Spleen (tissue), 11 donors: Measurements from ENCODE around the gene SPDYE3. TPM values are rescaled to one million over a fixed set of nuclear protein-coding genes. Genes with fewer than 3 reads are reported as not detected.
A peak's percentile ranks its signal among the peaks of the same experiment; 100 is the strongest.
"Not testable (repeated sequence)": the region's sequence is repeated elsewhere in the genome, so short reads cannot be mapped to it uniquely, and the experiment has no call there.

Experiments
- DNase-seq: peaks from one replicate; pipeline ENCODE4 v3.0.0-alpha.2; 2020
- H3K27ac ChIP-seq, 8 donors: fragments of 200-600 bp; sonication (generic) in 7 of 8; 1 replicate in 4 of 8; 2 replicates in 4 of 8; pipeline versions ENCODE4 v1.5.0 to v1.8.0; 2016 to 2021; ENCODE audit warnings: inconsistent platforms in 4 of 8, mild to moderate bottlenecking in 4 of 8, moderate library complexity in 1 of 8
- H3K27me3 ChIP-seq, 7 donors: fragments of 200-600 bp; sonication (generic) in 6 of 7; replicated peaks in 1 of 7; 1 replicate in 4 of 7; 2 replicates in 3 of 7; pipeline versions ENCODE4 v1.5.0 to v1.8.0; 2016 to 2021; ENCODE audit warnings: inconsistent platforms in 3 of 7, mild to moderate bottlenecking in 1 of 7
- H3K36me3 ChIP-seq, 6 donors: fragments of 200-600 bp; sonication (generic) in 5 of 6; 1 replicate in 4 of 6; 2 replicates in 2 of 6; pipeline versions ENCODE4 v1.5.0 to v1.8.0; 2016 to 2021; ENCODE audit warnings: inconsistent platforms in 2 of 6
- H3K4me1 ChIP-seq, 6 donors: fragments of 200-600 bp; sonication (generic) in 5 of 6; 1 replicate in 3 of 6; 2 replicates in 3 of 6; pipeline versions ENCODE4 v1.5.0 to v1.8.0; 2016 to 2021; ENCODE audit warnings: inconsistent platforms in 3 of 6
- H3K4me3 ChIP-seq, 8 donors: fragments of 200-600 bp; sonication (generic) in 7 of 8; 1 replicate in 4 of 8; 2 replicates in 4 of 8; pipeline versions ENCODE4 v1.5.0 to v1.8.0; 2016 to 2021; ENCODE audit warnings: inconsistent platforms in 4 of 8, mild to moderate bottlenecking in 4 of 8, moderate library complexity in 2 of 8
- H3K9me3 ChIP-seq, 8 donors: fragments of 200-600 bp; sonication (generic) in 7 of 8; 1 replicate in 4 of 8; 2 replicates in 4 of 8; pipeline versions ENCODE4 v1.5.0 to v1.8.0; 2016 to 2021; ENCODE audit warnings: inconsistent platforms in 4 of 8
- POLR2A ChIP-seq, 3 donors: fragments of 450-650 bp; IDR thresholded peaks; one replicate each; pipeline ENCODE4 v1.5.1; 2017; ENCODE audit warnings: antibody characterized with exemption in 3 of 3, mild to moderate bottlenecking in 1 of 3
- POLR2AphosphoS5 ChIP-seq, 3 donors: sonication (generic); formaldehyde crosslinking; IDR thresholded peaks; one replicate each; pipeline ENCODE4 v1.5.1; 2017; ENCODE audit warnings: antibody characterized with exemption in 3 of 3
- WGBS, 5 donors: extraction: QIAGEN DNeasy Blood & Tissue Kit in 3 of 5; methylation state at CpG; one replicate each; pipeline versions ENCODE4 v1.1.5 to v1.1.7; 2013 to 2018; 5-methylcytosine and 5-hydroxymethylcytosine counted together
- intact Hi-C: fragments of 100-400 bp; cut with DNase I; formaldehyde crosslinking; loops from one replicate; pipeline ENCODE4 v1.15.0; 2023; ENCODE audit warnings: low total_unique reads
- polyA plus RNA-seq, 3 donors: library from polyadenylated mRNA; stranded (reverse); fragments of 200-250 nt; gene quantifications; one replicate each; pipeline ENCODE4 v1.2.1, GENCODE V29; 2013
- total RNA-seq, 7 donors: library from RNA; depleted of rRNA in 3 of 7; stranded (reverse); fragments of >200 nt in 3 of 7; fragmentation: NEBNext Ultra II Directional in 4 of 7; extraction: Animal tissue kit (Norgen Biotek cat#: 25700) in 4 of 7; gene quantifications; one replicate each; pipeline versions ENCODE4 v1.1.0 to v1.2.1, GENCODE V29; 2016 to 2021
- TF ChIP-seq, protein P1 (sequence below), 11 experiments: fragments of 200-600 bp in 7 of 11; fragments of 450-650 bp in 4 of 11; sonication (generic) in 4 of 11; IDR thresholded peaks in 8 of 11; conservative IDR thresholded peaks in 3 of 11; 1 replicate in 7 of 11; 2 replicates in 4 of 11; pipeline versions ENCODE4 v1.4.0 to v1.8.0; 2016 to 2021; ENCODE audit warnings: antibody characterized with exemption in 11 of 11, inconsistent platforms in 4 of 11, mild to moderate bottlenecking in 1 of 11
- donor health status: healthy with polysubstance abuse.
- donor health status: DM: no; HTN: no; CAD: no; lungs with moderate emphysema.
- donor health status: DM: no; HTN: no; CAD: no.
- donor health status: Bipolar disorder and iron deficiency.
- donor health status: healthy.
- donor health status: DM: no; HTN: no; CAD: no.
- donor health status: DM: yes; HTN: yes; CAD: no.

SPDYE3 gene
- total and polyA plus RNA-seq, 10 donors: 0.09 to 0.22 (median 0.15) TPM; not detected in 7

DNA sequence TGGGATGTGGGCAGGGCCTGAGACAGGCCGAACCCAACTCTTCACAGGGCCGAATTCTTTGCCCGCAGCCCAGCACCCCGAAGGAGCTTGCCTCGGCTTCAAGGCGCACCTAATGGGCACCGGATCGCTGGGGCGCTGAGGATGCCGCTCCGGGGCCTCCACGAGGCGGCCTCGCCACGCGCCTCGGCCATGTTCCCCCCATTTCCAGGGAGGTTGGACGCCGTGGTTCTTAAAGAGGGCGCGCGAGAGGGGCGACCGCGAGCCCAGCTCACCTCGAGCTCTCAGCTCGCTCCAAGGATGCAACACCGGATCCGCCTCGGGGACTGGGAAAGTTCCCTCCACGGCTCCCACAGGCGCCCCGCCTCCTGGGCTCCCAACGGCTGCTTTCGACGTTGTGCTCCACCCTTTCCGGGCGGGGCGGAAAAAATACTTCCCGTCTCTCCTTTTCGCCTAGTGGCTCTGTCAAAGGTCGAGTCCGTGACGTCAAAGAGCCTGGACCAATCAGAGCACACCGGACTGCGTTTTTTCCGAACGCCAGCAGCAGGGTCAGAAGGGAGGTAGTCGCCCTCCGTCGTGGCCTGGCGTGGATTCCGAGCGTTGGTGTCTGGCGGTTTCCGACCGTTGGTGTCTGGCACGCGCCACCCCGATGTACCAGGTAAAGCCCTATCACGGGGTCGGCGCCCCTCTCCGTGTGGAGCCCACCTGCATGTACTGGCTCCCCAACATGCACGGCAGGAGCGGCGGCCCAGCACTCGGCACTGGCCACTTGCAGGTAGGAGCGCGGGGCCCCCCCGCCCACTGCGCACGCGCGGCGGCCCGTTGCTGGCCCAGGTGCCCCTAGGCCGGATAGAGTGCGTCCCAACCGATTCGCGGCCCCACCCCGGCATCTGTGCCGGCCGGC lies 28.3 kb downstream of the SPDYE3 start:
- H3K9me3 ChIP-seq, H3K27me3 ChIP-seq, intact Hi-C loops: not testable (repeated sequence)
- WGBS, 5 donors: 0 to 1% (median 0%) methylated on average over 25 to 83 of the region's 85 CpGs
- Histone ChIP-seq H3K36me3 (peaks cover 0 to 42% (median 12%) of the 10 kb centered on the region in 6 donors), H3K27ac (peak overlapping the region; percentile 94 to 99 (median 97)), H3K4me3 (peak overlapping the region; percentile 60 to 91 (median 80)), H3K4me1 (peaks cover 9 to 48% (median 25%) of the 10 kb centered on the region in 6 donors)
- TF ChIP-seq, protein P1, sequence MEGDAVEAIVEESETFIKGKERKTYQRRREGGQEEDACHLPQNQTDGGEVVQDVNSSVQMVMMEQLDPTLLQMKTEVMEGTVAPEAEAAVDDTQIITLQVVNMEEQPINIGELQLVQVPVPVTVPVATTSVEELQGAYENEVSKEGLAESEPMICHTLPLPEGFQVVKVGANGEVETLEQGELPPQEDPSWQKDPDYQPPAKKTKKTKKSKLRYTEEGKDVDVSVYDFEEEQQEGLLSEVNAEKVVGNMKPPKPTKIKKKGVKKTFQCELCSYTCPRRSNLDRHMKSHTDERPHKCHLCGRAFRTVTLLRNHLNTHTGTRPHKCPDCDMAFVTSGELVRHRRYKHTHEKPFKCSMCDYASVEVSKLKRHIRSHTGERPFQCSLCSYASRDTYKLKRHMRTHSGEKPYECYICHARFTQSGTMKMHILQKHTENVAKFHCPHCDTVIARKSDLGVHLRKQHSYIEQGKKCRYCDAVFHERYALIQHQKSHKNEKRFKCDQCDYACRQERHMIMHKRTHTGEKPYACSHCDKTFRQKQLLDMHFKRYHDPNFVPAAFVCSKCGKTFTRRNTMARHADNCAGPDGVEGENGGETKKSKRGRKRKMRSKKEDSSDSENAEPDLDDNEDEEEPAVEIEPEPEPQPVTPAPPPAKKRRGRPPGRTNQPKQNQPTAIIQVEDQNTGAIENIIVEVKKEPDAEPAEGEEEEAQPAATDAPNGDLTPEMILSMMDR (IDR thresholded peaks at IDR 0.05 in 8 of 11, conservative IDR thresholded peaks at IDR 0.05 in 3 of 11): peak in 6 of 11 experiments; percentile 6 to 36 (median 10)
- TF ChIP-seq POLR2A (IDR thresholded peaks at IDR 0.05) (peak; percentile 87 to 97 (median 94)), POLR2AphosphoS5 (IDR thresholded peaks at IDR 0.05) (peak; percentile 99 to 100 (median 99))
- peak; percentile 96 for DNase-seq

DNA sequence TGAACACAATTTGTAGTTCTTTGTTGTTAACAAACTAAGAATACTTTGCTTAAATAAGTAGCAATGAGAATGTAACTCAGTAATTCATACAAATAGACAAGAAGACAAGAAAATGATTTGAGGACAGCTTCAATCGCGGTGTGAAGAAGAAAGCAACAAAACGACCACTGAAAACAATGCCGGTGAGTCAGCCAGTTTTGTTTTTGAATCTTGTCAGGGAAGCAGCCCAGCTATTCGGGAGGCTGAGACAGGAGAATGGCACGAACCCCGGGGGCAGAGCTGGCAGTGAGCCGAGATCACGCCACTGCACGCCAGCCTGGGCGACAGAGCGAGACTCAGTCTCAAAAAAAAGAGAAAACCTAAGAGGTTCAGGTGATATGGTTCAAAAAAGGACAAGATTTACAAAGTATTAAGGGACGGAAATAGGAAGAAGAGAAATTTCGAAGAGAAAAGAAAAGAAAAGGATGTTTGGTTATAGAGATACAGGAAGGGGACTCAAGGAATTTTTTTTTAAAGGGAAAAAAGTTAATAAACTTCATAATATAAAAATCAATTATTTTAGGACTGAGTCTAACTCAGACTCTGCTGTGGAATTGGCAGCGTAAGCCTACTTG lies 30.7 kb downstream of the SPDYE3 start:
- H3K4me3 ChIP-seq, intact Hi-C loops, H3K27ac ChIP-seq, H3K9me3 ChIP-seq, H3K27me3 ChIP-seq: not testable (repeated sequence)
- peak; percentile 21 for DNase-seq
- peaks cover 0 to 56% (median 17%) of the 10 kb centered on the region in 6 donors for H3K36me3 ChIP-seq
- WGBS, 5 donors: 89 to 95% (median 90%) methylated on average over 15 of the region's 15 CpGs
- H3K4me1 ChIP-seq: peaks cover 9 to 62% (median 26%) of the 10 kb centered on the region in 6 donors

DNA sequence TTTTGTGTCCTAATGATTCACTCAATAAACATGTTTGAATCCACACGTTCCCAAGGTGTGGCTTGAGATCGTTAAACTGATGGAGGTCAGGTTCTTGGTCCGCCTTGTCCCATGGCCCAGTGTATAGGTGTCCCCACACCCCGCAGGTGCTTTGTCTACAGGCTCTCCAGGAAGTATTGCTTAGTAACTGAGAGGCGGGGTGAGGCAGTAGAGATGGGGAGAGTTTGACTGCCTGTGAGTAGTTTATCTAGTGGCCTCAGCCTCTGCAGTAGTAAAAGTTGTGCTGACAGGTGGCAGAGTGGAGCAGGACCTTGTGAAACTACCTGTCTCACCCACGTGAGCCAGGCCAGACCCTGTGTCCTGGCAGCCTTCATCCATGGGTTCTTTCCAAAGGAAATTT lies 33.8 kb downstream of the SPDYE3 start:
- H3K27me3 ChIP-seq, H3K9me3 ChIP-seq, H3K4me3 ChIP-seq, H3K27ac ChIP-seq: not testable (repeated sequence)
- 74 to 86% (median 82%) methylated on average over 6 of the region's 6 CpGs for WGBS, 5 donors
- peak; percentile 33 for DNase-seq
- intact Hi-C loops: loop anchor here (10.0 kb wide), 1 partner anchor 206 kb away; no protein-coding TSS in a partner anchor
- Histone ChIP-seq H3K4me1 (peaks cover 11 to 70% (median 32%) of the 10 kb centered on the region in 6 donors), H3K36me3 (peaks cover under 1 to 72% (median 20%) of the 10 kb centered on the region in 6 donors)

DNA sequence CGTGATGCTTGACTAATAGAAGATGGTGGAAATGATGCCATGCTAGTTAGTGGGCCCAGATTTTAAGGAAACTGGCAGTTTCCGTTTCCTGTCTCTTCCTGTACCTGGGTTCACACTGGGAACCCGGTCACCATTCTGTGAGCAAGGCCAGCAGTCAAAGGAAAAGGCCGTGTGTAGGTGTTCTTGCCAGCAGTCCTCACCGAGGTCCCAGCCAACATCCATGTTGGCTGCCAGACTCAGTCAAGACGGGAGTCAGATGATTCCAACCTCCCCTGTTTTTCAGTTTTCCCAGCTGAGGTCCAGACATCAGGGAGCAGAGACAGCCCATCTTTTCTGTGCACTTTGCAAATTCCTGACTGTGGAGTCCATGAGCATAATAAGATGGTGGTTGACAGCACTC lies 35.3 kb downstream of the SPDYE3 start:
- Histone ChIP-seq H3K4me3 (no peak overlapping the region), H3K4me1 (peaks cover 4 to 56% (median 20%) of the 10 kb centered on the region in 6 donors), H3K36me3 (peaks cover 3 to 82% (median 34%) of the 10 kb centered on the region in 6 donors), H3K27me3 (no peaks in the 10 kb centered on the region), H3K27ac (peak overlapping the region in 2 of 8 donors; percentile 37 to 38), H3K9me3 (no peaks in the 10 kb centered on the region)
- intact Hi-C loops: loop anchor here (10.0 kb wide), 1 partner anchor 208 kb away; no protein-coding TSS in a partner anchor
- TF ChIP-seq POLR2AphosphoS5 (IDR thresholded peaks at IDR 0.05) (no peak), POLR2A (IDR thresholded peaks at IDR 0.05) (no peak)
- TF ChIP-seq, protein P1 (IDR thresholded peaks at IDR 0.05 in 8 of 11, conservative IDR thresholded peaks at IDR 0.05 in 3 of 11): no peak
- DNase-seq: peak; percentile 44
- 77 to 81% (median 80%) methylated on average over 6 of the region's 6 CpGs for WGBS, 5 donors

GRCh38 chr7:100344124-100344559 lies 36.6 kb downstream of the SPDYE3 start:
- H3K27ac ChIP-seq: peak overlapping the region in 7 of 8 donors; percentile 85 to 90 (median 89)
- H3K36me3 ChIP-seq: peaks cover 3 to 82% (median 37%) of the 10 kb centered on the region in 6 donors
- peaks cover 4 to 47% (median 19%) of the 10 kb centered on the region in 6 donors for H3K4me1 ChIP-seq
- not testable (repeated sequence) for H3K9me3 ChIP-seq, H3K27me3 ChIP-seq, H3K4me3 ChIP-seq
- peak; percentile 60 for DNase-seq
- WGBS, 5 donors: 84 to 96% (median 90%) methylated on average over 2 to 4 of the region's 4 CpGs
- intact Hi-C loops: loop anchor here (10.0 kb wide), 1 partner anchor 209 kb away; no protein-coding TSS in a partner anchor
